Activated naive CD4-positive, alpha-beta T cell treated with anti-CD3 and anti-CD28 coated beads, Interleukin-2, amount 50 U/mL, for 24 hours (primary cell): Measurements from ENCODE around the gene MNX1.

Experiments
- H3K27ac Mint-ChIP-seq: one replicate; pipeline ENCODE4 v1.8.0; 2021; ENCODE audit warnings: mild to moderate bottlenecking, mixed read lengths
- H3K27me3 Mint-ChIP-seq: one replicate; pipeline ENCODE4 v1.8.0; 2021; ENCODE audit warnings: mixed read lengths
- H3K36me3 Mint-ChIP-seq: one replicate; pipeline ENCODE4 v1.8.0; 2021; ENCODE audit warnings: mixed read lengths
- H3K4me1 Mint-ChIP-seq: one replicate; pipeline ENCODE4 v1.8.0; 2021; ENCODE audit warnings: mixed read lengths
- H3K4me3 Mint-ChIP-seq: one replicate; pipeline ENCODE4 v1.8.0; 2021; ENCODE audit warnings: mild to moderate bottlenecking, mixed read lengths
- H3K9me3 Mint-ChIP-seq: one replicate; pipeline ENCODE4 v1.8.0; 2021; ENCODE audit warnings: mixed read lengths

The MNX1 gene

DNA sequence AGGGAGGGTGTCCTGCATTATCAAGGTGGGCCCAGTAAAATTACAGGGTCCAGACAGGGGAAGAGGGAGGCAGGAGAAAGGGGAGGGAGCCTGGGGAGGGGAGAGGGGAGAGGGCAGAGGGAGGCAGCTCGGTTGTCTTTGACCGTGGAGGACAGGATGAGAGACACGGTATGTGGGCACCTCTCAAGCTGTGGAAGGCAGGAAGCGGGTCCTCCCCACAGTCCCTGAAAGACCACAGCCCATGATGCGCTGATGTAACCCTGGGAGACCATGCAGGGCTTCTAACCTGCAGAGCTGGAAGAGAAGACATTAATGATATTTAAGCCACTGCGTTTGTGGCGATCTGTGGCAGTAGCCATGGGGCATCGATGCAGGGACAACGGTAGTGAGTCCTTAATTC is 27.2 kb upstream of the MNX1 start:
- Mint-ChIP-seq H3K4me3 (no peak overlapping the region), H3K4me1 (no peaks in the 10 kb centered on the region), H3K27me3 (peaks cover 19% of the 10 kb centered on the region), H3K36me3 (no peaks in the 10 kb centered on the region), H3K27ac (no peak overlapping the region), H3K9me3 (no peaks in the 10 kb centered on the region)

GRCh38 chr7:157037028-157037427 is 26.6 kb upstream of the MNX1 start:
- Mint-ChIP-seq H3K27me3 (peaks cover 21% of the 10 kb centered on the region), H3K9me3 (no peaks in the 10 kb centered on the region), H3K4me1 (no peaks in the 10 kb centered on the region), H3K27ac (no peak overlapping the region), H3K36me3 (no peaks in the 10 kb centered on the region), H3K4me3 (no peak overlapping the region)

GRCh38 chr7:157035979-157036378 is 25.5 kb upstream of the MNX1 start:
- Mint-ChIP-seq H3K27ac (no peak overlapping the region), H3K27me3 (peaks cover 27% of the 10 kb centered on the region), H3K36me3 (no peaks in the 10 kb centered on the region), H3K9me3 (no peaks in the 10 kb centered on the region), H3K4me1 (no peaks in the 10 kb centered on the region), H3K4me3 (no peak overlapping the region)

DNA sequence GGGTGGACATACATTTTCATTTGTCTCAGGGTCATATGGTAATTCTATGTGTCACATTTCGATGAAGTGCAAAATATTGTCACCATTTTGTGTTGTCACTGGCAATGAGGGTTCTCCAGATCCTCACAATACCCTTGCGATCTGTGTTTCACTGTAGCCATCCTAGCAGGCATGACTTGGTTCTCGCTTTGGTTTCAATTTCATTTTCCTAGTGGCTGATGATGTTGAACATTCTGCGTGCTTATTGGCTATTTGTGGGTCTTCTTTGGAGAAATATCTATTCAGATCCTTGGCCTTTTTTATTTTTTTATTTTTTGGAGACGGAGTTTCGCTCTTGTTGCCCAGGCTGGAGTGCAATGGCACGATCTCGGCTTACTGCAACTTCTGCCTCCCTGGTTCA is 24.8 kb upstream of the MNX1 start:
- Mint-ChIP-seq H3K4me3 (no peak overlapping the region), H3K36me3 (no peaks in the 10 kb centered on the region), H3K27me3 (peaks cover 27% of the 10 kb centered on the region), H3K9me3 (no peaks in the 10 kb centered on the region), H3K27ac (no peak overlapping the region), H3K4me1 (no peaks in the 10 kb centered on the region)

- Mint-ChIP-seq H3K36me3 (no peaks in the 10 kb centered on the region), H3K4me3 (no peak overlapping the region), H3K4me1 (no peaks in the 10 kb centered on the region), H3K27me3 (peaks cover 33% of the 10 kb centered on the region), H3K9me3 (no peaks in the 10 kb centered on the region), H3K27ac (no peak overlapping the region)
Measured at GRCh38 chr7:157033483-157034473, 23.3 kb upstream of the MNX1 start.

DNA sequence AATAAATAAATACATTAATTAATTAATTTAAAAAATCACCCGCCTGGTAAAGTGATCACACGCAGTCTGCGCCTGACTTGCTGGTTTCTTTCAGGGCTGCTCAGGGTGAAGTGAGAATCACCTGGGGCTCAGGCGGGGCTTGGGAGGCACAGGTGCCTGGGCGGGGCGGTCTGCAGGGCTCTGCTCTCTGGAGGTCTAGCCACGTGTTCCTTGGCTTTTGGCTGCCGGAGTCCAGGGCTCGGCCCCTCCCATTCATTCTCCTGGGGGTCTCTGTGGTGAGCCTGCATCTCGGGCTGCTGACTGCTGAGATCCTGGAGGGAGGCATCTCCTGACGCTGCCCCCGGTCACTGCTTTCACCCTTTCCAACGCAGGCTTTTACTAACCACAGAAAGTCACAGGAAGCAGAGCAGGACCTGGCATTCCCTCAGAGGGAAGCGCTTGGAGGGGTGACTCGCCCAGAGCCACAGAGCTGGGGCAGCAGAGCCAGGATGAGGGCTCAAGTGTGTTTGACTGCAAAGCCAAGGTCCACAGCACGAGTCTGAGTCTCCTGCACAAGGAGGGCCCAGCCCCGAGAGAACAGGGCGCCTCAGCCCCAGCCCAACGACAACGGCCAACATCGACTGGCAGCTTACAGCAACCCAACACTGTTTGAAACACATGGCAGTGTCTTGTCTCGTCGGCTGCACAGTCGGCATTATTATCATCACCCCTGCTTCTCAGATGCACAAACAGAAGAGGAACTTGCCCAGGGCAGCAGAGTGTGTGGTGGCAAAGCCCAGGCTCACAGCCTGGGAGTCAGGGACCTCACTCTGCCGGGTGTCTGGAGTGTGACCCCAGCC is 22.4 kb upstream of the MNX1 start:
- H3K9me3 Mint-ChIP-seq, result no peaks in the 10 kb centered on the region
- H3K4me1 Mint-ChIP-seq, result no peaks in the 10 kb centered on the region
- H3K36me3 Mint-ChIP-seq, result no peaks in the 10 kb centered on the region
- H3K27me3 Mint-ChIP-seq, result peaks cover 40% of the 10 kb centered on the region
- H3K4me3 Mint-ChIP-seq, result no peak overlapping the region
- no peak overlapping the region for H3K27ac Mint-ChIP-seq

- H3K4me1 Mint-ChIP-seq, result no peaks in the 10 kb centered on the region
- no peak overlapping the region for H3K4me3 Mint-ChIP-seq
- peaks cover 44% of the 10 kb centered on the region for H3K27me3 Mint-ChIP-seq
- no peaks in the 10 kb centered on the region for H3K36me3 Mint-ChIP-seq
- no peak overlapping the region for H3K27ac Mint-ChIP-seq
- H3K9me3 Mint-ChIP-seq, result no peaks in the 10 kb centered on the region
Measured at GRCh38 chr7:157032128-157032527, 21.7 kb upstream of the MNX1 start.

DNA sequence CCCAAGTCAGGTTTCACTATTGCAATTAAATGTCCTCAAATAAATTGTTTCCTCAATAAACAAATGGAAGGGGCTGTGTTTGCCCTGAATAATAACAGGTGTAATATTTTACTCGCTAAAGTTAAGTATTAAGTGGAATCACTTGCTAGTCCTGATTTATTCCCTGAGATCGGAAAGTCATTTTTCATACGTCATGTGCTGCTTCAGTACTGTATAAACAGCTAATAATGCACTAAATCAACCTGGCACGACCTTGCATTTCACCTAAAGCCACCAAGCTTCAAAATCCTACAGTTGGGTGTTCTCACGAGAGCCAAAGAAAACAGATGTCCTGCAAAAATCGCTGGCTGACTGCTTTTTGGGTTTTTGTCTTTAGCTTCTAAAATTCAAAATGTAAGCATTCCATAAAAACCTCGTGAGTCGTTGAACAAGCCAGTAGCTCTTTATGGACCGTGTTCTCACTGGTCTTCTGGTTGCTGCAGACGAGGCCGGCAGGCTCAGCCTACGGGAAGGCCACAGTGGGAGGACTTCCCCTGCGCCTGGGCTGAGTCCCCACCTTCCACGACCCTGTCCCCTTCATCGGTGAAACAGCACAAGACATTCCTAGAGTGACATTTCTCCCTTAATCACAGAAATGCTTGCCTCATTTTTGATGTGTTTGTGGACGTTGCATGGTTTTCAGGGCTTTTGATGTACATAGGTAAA is 17.9 kb upstream of the MNX1 start:
- H3K27me3 Mint-ChIP-seq, result peaks cover 56% of the 10 kb centered on the region
- H3K4me3 Mint-ChIP-seq, result no peak overlapping the region
- no peaks in the 10 kb centered on the region for H3K4me1 Mint-ChIP-seq
- no peaks in the 10 kb centered on the region for H3K36me3 Mint-ChIP-seq
- H3K9me3 Mint-ChIP-seq, result no peaks in the 10 kb centered on the region
- no peak overlapping the region for H3K27ac Mint-ChIP-seq

- Mint-ChIP-seq H3K4me3 (no peak overlapping the region), H3K36me3 (no peaks in the 10 kb centered on the region), H3K9me3 (no peaks in the 10 kb centered on the region), H3K27ac (no peak overlapping the region), H3K4me1 (no peaks in the 10 kb centered on the region), H3K27me3 (peaks cover 59% of the 10 kb centered on the region)
Measured at GRCh38 chr7:157027568-157028198, 17.2 kb upstream of the MNX1 start.

- Mint-ChIP-seq H3K4me1 (peaks cover 5% of the 10 kb centered on the region), H3K9me3 (no peaks in the 10 kb centered on the region), H3K27me3 (peaks cover 60% of the 10 kb centered on the region), H3K36me3 (no peaks in the 10 kb centered on the region), H3K4me3 (no peak overlapping the region), H3K27ac (no peak overlapping the region)
Measured at GRCh38 chr7:157024716-157025115, 14.3 kb upstream of the MNX1 start.

DNA sequence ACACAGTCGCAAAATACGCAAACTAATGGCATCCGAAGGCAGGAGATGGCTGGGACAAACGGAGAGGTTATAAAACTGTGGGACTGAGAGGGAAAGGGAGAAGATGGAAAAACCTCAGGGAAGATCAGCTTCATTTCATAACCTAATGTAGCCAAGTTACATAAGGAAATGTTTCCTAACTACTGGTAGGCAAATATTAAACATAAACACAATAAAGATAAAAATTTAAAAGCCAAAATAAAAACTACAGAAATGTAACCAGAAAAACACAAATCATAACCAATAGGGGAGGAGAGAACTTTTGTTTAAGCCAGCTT is 13.1 kb upstream of the MNX1 start:
- Mint-ChIP-seq H3K4me1 (peaks cover 5% of the 10 kb centered on the region), H3K4me3 (no peak overlapping the region), H3K27ac (no peak overlapping the region), H3K9me3 (no peaks in the 10 kb centered on the region), H3K36me3 (no peaks in the 10 kb centered on the region), H3K27me3 (peaks cover 59% of the 10 kb centered on the region)

DNA sequence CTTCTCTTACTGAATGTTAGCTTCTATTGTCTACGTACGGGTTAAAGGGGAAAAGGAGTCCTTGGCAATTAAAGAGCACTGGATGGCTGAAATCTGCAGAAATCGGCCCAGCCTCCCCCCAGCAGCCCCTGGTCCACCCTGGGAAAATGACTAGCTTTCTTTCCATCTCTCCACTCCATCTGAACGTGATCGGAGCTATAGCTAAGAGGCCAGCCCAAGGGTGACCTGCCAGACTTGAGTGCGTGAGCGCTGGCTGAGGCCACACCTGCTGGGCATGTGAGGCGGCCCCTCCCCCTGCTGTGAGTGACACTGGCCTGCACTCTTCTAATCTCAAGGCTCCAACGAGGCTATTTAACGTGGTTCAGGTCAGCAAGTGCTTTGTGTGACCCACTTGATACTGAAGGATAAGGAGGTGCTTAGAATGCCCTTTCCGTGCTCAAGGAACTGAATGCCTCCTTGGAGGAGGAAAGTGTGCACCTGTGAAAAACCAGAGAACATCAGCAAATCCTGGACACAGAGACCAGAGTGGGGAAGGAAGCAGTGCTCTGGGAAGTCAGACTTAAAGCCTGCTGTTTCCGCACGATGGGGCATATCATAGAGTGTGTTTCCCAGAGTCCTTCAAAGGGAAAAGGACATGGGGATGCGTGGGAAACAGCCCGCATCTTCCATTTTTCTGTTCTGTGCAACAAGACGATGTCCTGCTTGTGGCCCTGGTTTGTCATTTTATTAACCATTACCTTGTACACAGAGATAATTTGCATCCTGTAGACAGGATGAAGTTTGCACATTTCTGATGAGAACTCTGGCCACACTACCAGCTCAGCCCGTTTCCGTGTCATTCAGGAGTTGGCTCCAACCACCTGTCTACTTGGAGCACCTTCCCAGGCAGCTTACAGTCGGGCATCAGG is 12.5 kb upstream of the MNX1 start:
- Mint-ChIP-seq H3K4me1 (peaks cover 5% of the 10 kb centered on the region), H3K36me3 (no peaks in the 10 kb centered on the region), H3K27ac (no peak overlapping the region), H3K27me3 (peaks cover 55% of the 10 kb centered on the region), H3K4me3 (no peak overlapping the region), H3K9me3 (no peaks in the 10 kb centered on the region)

- peaks cover 5% of the 10 kb centered on the region for H3K4me1 Mint-ChIP-seq
- peaks cover 51% of the 10 kb centered on the region for H3K27me3 Mint-ChIP-seq
- no peak overlapping the region for H3K27ac Mint-ChIP-seq
Measured at GRCh38 chr7:157021871-157022680, 11.6 kb upstream of the MNX1 start.

More at GRCh38 chr7:157021871-157022680, 11.6 kb upstream of the MNX1 start:
- H3K36me3 Mint-ChIP-seq, result no peaks in the 10 kb centered on the region
- H3K9me3 Mint-ChIP-seq, result no peaks in the 10 kb centered on the region
- H3K4me3 Mint-ChIP-seq, result peak overlapping the region; percentile 11
